ENCODE data around the gene TTC3.

GRCh38 chr21:37087188-37087587 is 14.1 kb downstream of the TTC3 start:
- TF ChIP-seq CTCF (IDR thresholded peaks at IDR 0.05) (no peak), POLR2A (IDR thresholded peaks at IDR 0.05) (no peak), POLR2AphosphoS5 (IDR thresholded peaks at IDR 0.05) (no peak)
